SIG-M5 treated with dmso at 0.1 percent for 504 hours (cell line): ENCODE data around the gene CDK19.

Source experiments
- DNase-seq: peaks from one replicate; lab custom pipeline; 2025; ENCODE audit not compliant: unreplicated experiment; lab: John Stamatoyannopoulos, UW

CDK19 gene

GRCh38 chr6:110705543-110705942 lies 109.7 kb downstream of the CDK19 start:
- DNase-seq, result no peak

- DNase-seq, result no peak
Observed at GRCh38 chr6:110703906-110704594, 111.2 kb downstream of the CDK19 start.

- DNase-seq, result no peak
Observed at GRCh38 chr6:110703010-110703905, 112.0 kb downstream of the CDK19 start.

GRCh38 chr6:110699780-110700179 lies 115.5 kb downstream of the CDK19 start:
- no peak for DNase-seq

GRCh38 chr6:110693994-110694393 lies 121.3 kb downstream of the CDK19 start:
- no peak for DNase-seq

GRCh38 chr6:110693296-110693695 lies 122.0 kb downstream of the CDK19 start:
- no peak for DNase-seq

GRCh38 chr6:110690916-110691315 lies 124.4 kb downstream of the CDK19 start:
- no peak for DNase-seq

- DNase-seq, result no peak
Observed at GRCh38 chr6:110690106-110690654, 125.1 kb downstream of the CDK19 start.

- DNase-seq, result no peak
Observed at GRCh38 chr6:110689275-110689935, 125.9 kb downstream of the CDK19 start.

GRCh38 chr6:110688661-110689268 lies 126.5 kb downstream of the CDK19 start:
- DNase-seq, result no peak

- no peak for DNase-seq
Observed at GRCh38 chr6:110687326-110687725, 127.9 kb downstream of the CDK19 start.

- DNase-seq, result no peak
Observed at GRCh38 chr6:110683241-110683640, 132.0 kb downstream of the CDK19 start.

GRCh38 chr6:110682460-110682853 lies 132.8 kb downstream of the CDK19 start:
- peak; percentile 84 for DNase-seq

GRCh38 chr6:110681543-110682459 lies 133.5 kb downstream of the CDK19 start:
- no peak for DNase-seq

GRCh38 chr6:110676396-110676795 lies 138.9 kb downstream of the CDK19 start:
- no peak for DNase-seq

- DNase-seq, result no peak
Observed at GRCh38 chr6:110674096-110674495, 141.2 kb downstream of the CDK19 start.

GRCh38 chr6:110672122-110672521 lies 143.1 kb downstream of the CDK19 start:
- DNase-seq, result no peak

- DNase-seq, result no peak
Observed at GRCh38 chr6:110671447-110671846, 143.8 kb downstream of the CDK19 start.

- no peak for DNase-seq
Observed at GRCh38 chr6:110665600-110665999, 149.7 kb downstream of the CDK19 start.

GRCh38 chr6:110664933-110665332 lies 150.3 kb downstream of the CDK19 start:
- DNase-seq, result peak; percentile 91
